ENCODE results near the gene CEACAM1.
"Not testable (repeated sequence)": the region's sequence is repeated elsewhere in the genome, so short reads cannot be mapped to it uniquely, and the experiment has no call there.

The CEACAM1 gene

GRCh38 chr19:42544146-42544545, 15.9 kb upstream of the CEACAM1 start:
- Histone ChIP-seq H3K27me3 (ENCODE audit: insufficient read depth, low read depth, severe bottlenecking) (peaks cover 2% of the 10 kb centered on the region), H3K36me3 (no peaks in the 10 kb centered on the region), H3K4me3 (ENCODE audit: low read depth, low read length) (no peak overlapping the region), H3K9me3 (ENCODE audit: severe bottlenecking) (peaks cover 2% of the 10 kb centered on the region), H3K27ac (no peak overlapping the region)
- TF ChIP-seq, protein P1, sequence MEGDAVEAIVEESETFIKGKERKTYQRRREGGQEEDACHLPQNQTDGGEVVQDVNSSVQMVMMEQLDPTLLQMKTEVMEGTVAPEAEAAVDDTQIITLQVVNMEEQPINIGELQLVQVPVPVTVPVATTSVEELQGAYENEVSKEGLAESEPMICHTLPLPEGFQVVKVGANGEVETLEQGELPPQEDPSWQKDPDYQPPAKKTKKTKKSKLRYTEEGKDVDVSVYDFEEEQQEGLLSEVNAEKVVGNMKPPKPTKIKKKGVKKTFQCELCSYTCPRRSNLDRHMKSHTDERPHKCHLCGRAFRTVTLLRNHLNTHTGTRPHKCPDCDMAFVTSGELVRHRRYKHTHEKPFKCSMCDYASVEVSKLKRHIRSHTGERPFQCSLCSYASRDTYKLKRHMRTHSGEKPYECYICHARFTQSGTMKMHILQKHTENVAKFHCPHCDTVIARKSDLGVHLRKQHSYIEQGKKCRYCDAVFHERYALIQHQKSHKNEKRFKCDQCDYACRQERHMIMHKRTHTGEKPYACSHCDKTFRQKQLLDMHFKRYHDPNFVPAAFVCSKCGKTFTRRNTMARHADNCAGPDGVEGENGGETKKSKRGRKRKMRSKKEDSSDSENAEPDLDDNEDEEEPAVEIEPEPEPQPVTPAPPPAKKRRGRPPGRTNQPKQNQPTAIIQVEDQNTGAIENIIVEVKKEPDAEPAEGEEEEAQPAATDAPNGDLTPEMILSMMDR (IDR thresholded peaks at IDR 0.05; ENCODE audit: low read depth, low read length) = no peak
- DNase-seq = no peak

DNA sequence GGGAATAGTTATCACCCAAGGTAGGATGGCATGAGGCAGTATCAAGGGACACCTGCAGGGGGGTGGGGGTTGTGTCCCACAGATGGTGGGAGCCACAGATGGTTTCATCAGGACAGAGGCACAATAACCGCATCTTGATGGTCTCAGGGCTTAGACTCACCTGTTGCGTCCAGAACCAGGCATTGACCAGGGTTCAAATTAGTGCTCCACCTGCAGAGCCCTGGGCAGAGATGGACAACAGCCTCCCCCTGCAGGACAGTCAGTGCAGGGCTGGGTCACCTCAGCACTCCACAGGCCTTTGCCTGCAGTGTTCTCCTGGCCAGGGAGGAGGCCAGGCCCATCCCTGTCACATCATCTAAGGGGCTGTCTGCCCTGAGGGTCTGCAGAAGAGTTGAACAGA, 14.5 kb upstream of the CEACAM1 start:
- H3K36me3 ChIP-seq = no peaks in the 10 kb centered on the region
- DNase-seq = no peak

GRCh38 chr19:42540071-42540553, 11.8 kb upstream of the CEACAM1 start:
- H3K36me3 ChIP-seq = no peaks in the 10 kb centered on the region
- H3K9me3 ChIP-seq (ENCODE audit: severe bottlenecking) = no peaks in the 10 kb centered on the region
- no peak overlapping the region for H3K4me3 ChIP-seq (ENCODE audit: low read depth, low read length)
- TF ChIP-seq, protein P1 (IDR thresholded peaks at IDR 0.05; ENCODE audit: low read depth, low read length) = no peak
- no peaks in the 10 kb centered on the region for H3K27me3 ChIP-seq (ENCODE audit: insufficient read depth, low read depth, severe bottlenecking)
- no peak overlapping the region for H3K27ac ChIP-seq
- peak; percentile 86 for DNase-seq

More for the DNA sequence above, 14.5 kb upstream of the CEACAM1 start:
- H3K27me3 ChIP-seq (ENCODE audit: insufficient read depth, low read depth, severe bottlenecking) = no peaks in the 10 kb centered on the region
- H3K4me3 ChIP-seq (ENCODE audit: low read depth, low read length) = no peak overlapping the region
- TF ChIP-seq, protein P1 (IDR thresholded peaks at IDR 0.05; ENCODE audit: low read depth, low read length) = peak; percentile 46
- no peaks in the 10 kb centered on the region for H3K9me3 ChIP-seq (ENCODE audit: severe bottlenecking)
- no peak overlapping the region for H3K27ac ChIP-seq

- Histone ChIP-seq H3K36me3 (no peaks in the 10 kb centered on the region), H3K27me3 (ENCODE audit: insufficient read depth, low read depth, severe bottlenecking) (no peaks in the 10 kb centered on the region), H3K27ac (no peak overlapping the region), H3K4me3 (ENCODE audit: low read depth, low read length) (no peak overlapping the region), H3K9me3 (ENCODE audit: severe bottlenecking) (no peaks in the 10 kb centered on the region)
- no peak for DNase-seq
- TF ChIP-seq, protein P1 (IDR thresholded peaks at IDR 0.05; ENCODE audit: low read depth, low read length) = no peak
These were observed 10.8 kb upstream of the CEACAM1 start for GRCh38 chr19:42538841-42539709.

GRCh38 chr19:42535276-42535675, 7.0 kb upstream of the CEACAM1 start:
- H3K27ac ChIP-seq; H3K36me3 ChIP-seq; H3K27me3 ChIP-seq (ENCODE audit: insufficient read depth, low read depth, severe bottlenecking); DNase-seq; H3K9me3 ChIP-seq (ENCODE audit: severe bottlenecking); H3K4me3 ChIP-seq (ENCODE audit: low read depth, low read length): not testable (repeated sequence)

- TF ChIP-seq, protein P1 (IDR thresholded peaks at IDR 0.05; ENCODE audit: low read depth, low read length) = no peak
- no peak for DNase-seq
- no peaks in the 10 kb centered on the region for H3K9me3 ChIP-seq (ENCODE audit: severe bottlenecking)
- H3K36me3 ChIP-seq = no peaks in the 10 kb centered on the region
- no peak overlapping the region for H3K27ac ChIP-seq
- no peak overlapping the region for H3K4me3 ChIP-seq (ENCODE audit: low read depth, low read length)
- H3K27me3 ChIP-seq (ENCODE audit: insufficient read depth, low read depth, severe bottlenecking) = no peaks in the 10 kb centered on the region
These were observed 6.1 kb upstream of the CEACAM1 start for GRCh38 chr19:42534391-42534790.

Data from WERI-Rb-1 (cell line).